Endodermal cell (in vitro differentiated cells): Measurements from ENCODE around the gene SLC2A10. TPM values are rescaled to one million over a fixed set of nuclear protein-coding genes. Genes with fewer than 3 reads are reported as not detected.

ENCODE experiments used
- DNase-seq: peaks from one replicate; pipeline ENCODE4 v3.0.0-alpha.2; 2017
- H3K27ac ChIP-seq: 2 replicates; pipeline ENCODE4 v1.5.1; 2013; ENCODE audit warnings: mild to moderate bottlenecking, low read depth, low read length, moderate library complexity
- H3K27me3 ChIP-seq: 2 replicates; pipeline ENCODE4 v1.6.1; 2013; ENCODE audit warnings: mild to moderate bottlenecking, low read length, moderate library complexity; ENCODE audit not compliant: insufficient read depth, control insufficient read depth, poor library complexity, severe bottlenecking
- H3K36me3 ChIP-seq: 2 replicates; pipeline ENCODE4 v1.7.0; 2013; ENCODE audit warnings: mild to moderate bottlenecking, low read length, moderate library complexity; ENCODE audit not compliant: control insufficient read depth, insufficient read depth
- H3K4me1 ChIP-seq: one replicate; pipeline ENCODE4 v1.7.0; 2013; ENCODE audit warnings: low read length; ENCODE audit not compliant: control insufficient read depth, insufficient read depth
- H3K4me3 ChIP-seq: 2 replicates; pipeline ENCODE4 v1.5.1; 2013; ENCODE audit warnings: mild to moderate bottlenecking, low read length, moderate library complexity
- H3K9ac ChIP-seq: 2 replicates; pipeline ENCODE4 v1.6.1; 2013; ENCODE audit warnings: mild to moderate bottlenecking, low read length, moderate library complexity; ENCODE audit not compliant: poor library complexity, severe bottlenecking; ENCODE audit errors: extremely low read depth
- H3K9me3 ChIP-seq: 2 replicates; pipeline ENCODE4 v1.6.1; 2013; ENCODE audit warnings: mild to moderate bottlenecking, low read length, moderate library complexity; ENCODE audit not compliant: control insufficient read depth
- H3K27ac Mint-ChIP-seq: 2 replicates; pipeline ENCODE4 v1.8.0; 2020; ENCODE audit warnings: mixed read lengths
- H3K27me3 Mint-ChIP-seq: 2 replicates; pipeline ENCODE4 v1.8.0; 2021; ENCODE audit warnings: mild to moderate bottlenecking, mixed read lengths; ENCODE audit not compliant: insufficient read depth
- H3K36me3 Mint-ChIP-seq: 2 replicates; pipeline ENCODE4 v1.8.0; 2020; ENCODE audit warnings: low read depth, mixed read lengths
- H3K4me1 Mint-ChIP-seq: 2 replicates; pipeline ENCODE4 v1.8.0; 2020; ENCODE audit warnings: mixed read lengths
- H3K4me3 Mint-ChIP-seq: 2 replicates; pipeline ENCODE4 v1.8.0; 2020; ENCODE audit warnings: mild to moderate bottlenecking, moderate library complexity, mixed read lengths
- H3K9me3 Mint-ChIP-seq: 2 replicates; pipeline ENCODE4 v1.8.0; 2020; ENCODE audit warnings: mild to moderate bottlenecking, mixed read lengths
- WGBS, 2 experiments: methylation state at CpG; one replicate each; pipeline versions ENCODE4 v1.1.5 to v1.1.7; 2013; ENCODE audit warnings: missing lambda C conversion rate in 2 of 2, mixed read lengths in 1 of 2; ENCODE audit not compliant: insufficient coverage in 1 of 2, insufficient read length in 1 of 2; 5-methylcytosine and 5-hydroxymethylcytosine counted together
- total RNA-seq, 2 donors: library from RNA; stranded (reverse); fragmentation: NEBNext Ultra II Directional in 1 of 2; extraction: Animal tissue kit (Norgen Biotek cat#: 25700) in 1 of 2; gene quantifications; 2 replicates in 1 of 2; 3 replicates in 1 of 2; pipeline ENCODE4 v1.2.1, GENCODE V29; 2021
- TF ChIP-seq, protein P1 (sequence below): fragments of 200-600 bp; sonication (generic); conservative IDR thresholded peaks from 2 replicates; pipeline ENCODE4 v1.5.0; 2021; ENCODE audit warnings: antibody characterized with exemption, mild to moderate bottlenecking

The SLC2A10 gene
- total RNA-seq, 2 donors from 2014 or later = 12.4 to 19.6 TPM

DNA sequence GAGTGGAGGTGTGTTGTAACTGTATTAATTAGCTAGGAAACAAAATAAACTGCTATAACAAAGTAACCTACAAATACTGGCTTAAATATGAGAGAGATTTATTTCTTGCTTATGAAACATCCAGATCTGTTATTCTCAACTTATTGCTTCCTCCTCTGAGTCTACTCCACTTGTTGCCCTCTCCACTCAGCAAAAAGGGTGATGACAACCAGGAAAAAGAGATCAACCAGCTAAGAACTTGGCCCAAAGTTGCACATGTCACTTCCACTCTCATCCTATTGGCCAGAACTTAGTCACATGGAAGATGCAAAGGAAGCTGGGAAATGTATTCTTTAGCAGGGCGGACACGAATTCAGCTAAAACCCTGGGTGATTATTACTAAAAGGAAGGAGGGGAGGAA is 15.0 kb upstream of the SLC2A10 start:
- peaks cover 4% of the 10 kb centered on the region for H3K4me1 Mint-ChIP-seq
- Histone ChIP-seq H3K4me1 (no peaks in the 10 kb centered on the region), H3K4me3 (no peak overlapping the region), H3K27ac (no peak overlapping the region), H3K27me3 (no peaks in the 10 kb centered on the region), H3K9ac (no peak overlapping the region), H3K9me3 (no peaks in the 10 kb centered on the region), H3K36me3 (no peaks in the 10 kb centered on the region)
- H3K27ac Mint-ChIP-seq = no peak overlapping the region
- H3K36me3 Mint-ChIP-seq = no peaks in the 10 kb centered on the region
- 58 to 78% methylated on average over 2 of the region's 2 CpGs for WGBS, 2 experiments
- TF ChIP-seq, protein P1, sequence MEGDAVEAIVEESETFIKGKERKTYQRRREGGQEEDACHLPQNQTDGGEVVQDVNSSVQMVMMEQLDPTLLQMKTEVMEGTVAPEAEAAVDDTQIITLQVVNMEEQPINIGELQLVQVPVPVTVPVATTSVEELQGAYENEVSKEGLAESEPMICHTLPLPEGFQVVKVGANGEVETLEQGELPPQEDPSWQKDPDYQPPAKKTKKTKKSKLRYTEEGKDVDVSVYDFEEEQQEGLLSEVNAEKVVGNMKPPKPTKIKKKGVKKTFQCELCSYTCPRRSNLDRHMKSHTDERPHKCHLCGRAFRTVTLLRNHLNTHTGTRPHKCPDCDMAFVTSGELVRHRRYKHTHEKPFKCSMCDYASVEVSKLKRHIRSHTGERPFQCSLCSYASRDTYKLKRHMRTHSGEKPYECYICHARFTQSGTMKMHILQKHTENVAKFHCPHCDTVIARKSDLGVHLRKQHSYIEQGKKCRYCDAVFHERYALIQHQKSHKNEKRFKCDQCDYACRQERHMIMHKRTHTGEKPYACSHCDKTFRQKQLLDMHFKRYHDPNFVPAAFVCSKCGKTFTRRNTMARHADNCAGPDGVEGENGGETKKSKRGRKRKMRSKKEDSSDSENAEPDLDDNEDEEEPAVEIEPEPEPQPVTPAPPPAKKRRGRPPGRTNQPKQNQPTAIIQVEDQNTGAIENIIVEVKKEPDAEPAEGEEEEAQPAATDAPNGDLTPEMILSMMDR = no peak
- DNase-seq = no peak
- peaks cover under 1% of the 10 kb centered on the region for H3K9me3 Mint-ChIP-seq
- H3K27me3 Mint-ChIP-seq = peaks cover 3% of the 10 kb centered on the region
- H3K4me3 Mint-ChIP-seq = no peak overlapping the region

- Mint-ChIP-seq H3K4me1 (peaks cover 2% of the 10 kb centered on the region), H3K27ac (no peak overlapping the region), H3K9me3 (peaks cover 4% of the 10 kb centered on the region), H3K27me3 (peaks cover 3% of the 10 kb centered on the region), H3K4me3 (no peak overlapping the region), H3K36me3 (no peaks in the 10 kb centered on the region)
- Histone ChIP-seq H3K27me3 (no peaks in the 10 kb centered on the region), H3K27ac (peak overlapping the region; percentile 98), H3K4me1 (no peaks in the 10 kb centered on the region), H3K9ac (no peak overlapping the region), H3K36me3 (no peaks in the 10 kb centered on the region), H3K4me3 (no peak overlapping the region), H3K9me3 (no peaks in the 10 kb centered on the region)
- DNase-seq = no peak
- 70 to 84% methylated on average over 3 of the region's 3 CpGs for WGBS, 2 experiments
- TF ChIP-seq, protein P1 = no peak
Measured at GRCh38 chr20:46695892-46696291, 13.6 kb upstream of the SLC2A10 start.

- Histone ChIP-seq H3K4me3 (no peak overlapping the region), H3K4me1 (no peaks in the 10 kb centered on the region), H3K27me3 (no peaks in the 10 kb centered on the region), H3K27ac (peak overlapping the region; percentile 98), H3K9ac (no peak overlapping the region), H3K36me3 (no peaks in the 10 kb centered on the region), H3K9me3 (no peaks in the 10 kb centered on the region)
- Mint-ChIP-seq H3K4me1 (peaks cover 2% of the 10 kb centered on the region), H3K36me3 (no peaks in the 10 kb centered on the region), H3K4me3 (no peak overlapping the region), H3K27ac (no peak overlapping the region), H3K9me3 (peaks cover 4% of the 10 kb centered on the region), H3K27me3 (peaks cover 3% of the 10 kb centered on the region)
- no peak for DNase-seq
- WGBS, 2 experiments = 83 to 85% methylated on average over 3 of the region's 3 CpGs
- TF ChIP-seq, protein P1 = no peak
Measured at GRCh38 chr20:46696791-46697279, 12.6 kb upstream of the SLC2A10 start.
